ENCODE results near the gene SLC22A17.

GRCh38 chr14:23297096-23297495 is 55.6 kb downstream of the SLC22A17 start:
- no peak for TF ChIP-seq CTCF (IDR thresholded peaks at IDR 0.05; ENCODE audit: low read depth, low read length, poor library complexity, severe bottlenecking)
- TF ChIP-seq EZH2phosphoT487 (IDR thresholded peaks at IDR 0.05; ENCODE audit: borderline replicate concordance, low read length): no peak
